Glomerular visceral epithelial cell (primary cell): ENCODE data around the gene LRRC72.

Experiments
- DNase-seq: peaks from one replicate; pipeline ENCODE4 v3.0.0-alpha.2; 2016; ENCODE audit errors: extremely low spot score

Gene LRRC72

DNA sequence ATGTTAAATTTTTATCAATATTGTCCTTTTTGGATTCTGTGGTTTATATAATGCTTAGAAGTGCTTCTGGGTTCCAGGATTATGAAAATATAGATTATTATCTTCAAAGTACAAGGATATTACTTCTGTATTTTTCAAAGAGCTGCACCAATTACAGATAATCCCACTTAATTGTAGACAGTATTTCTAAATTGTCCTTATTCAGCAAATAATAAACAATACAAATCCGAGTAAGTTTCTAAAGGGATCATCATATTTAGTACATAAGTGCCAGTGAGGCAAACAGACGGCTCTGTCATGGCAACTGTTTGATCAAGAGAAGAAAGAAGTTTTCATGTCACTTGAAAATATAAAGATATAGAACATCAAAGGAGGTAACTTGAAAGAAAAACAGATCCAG lies 99.8 kb downstream of the LRRC72 start:
- no peak for DNase-seq

DNA sequence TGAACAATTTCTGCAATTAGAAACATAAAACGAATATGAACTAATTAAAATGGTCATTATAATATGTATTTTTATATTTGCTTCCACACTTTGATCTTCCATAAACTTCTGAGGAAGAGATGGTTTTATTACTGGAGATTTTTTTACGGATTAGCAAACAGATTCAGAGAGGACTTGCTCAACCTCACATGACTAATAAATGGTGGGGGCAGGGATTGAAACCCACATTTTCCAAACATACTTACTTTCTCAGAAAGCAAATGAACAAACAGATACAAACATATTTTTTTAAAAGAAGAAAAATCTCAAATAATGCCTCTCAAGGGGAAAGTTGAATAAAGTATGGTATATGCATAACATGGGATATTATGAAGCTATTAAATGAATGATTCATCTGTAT lies 100.6 kb downstream of the LRRC72 start:
- no peak for DNase-seq

- DNase-seq, result no peak
These were observed 104.0 kb downstream of the LRRC72 start for GRCh38 chr7:16630654-16631053.
